22Rv1 (cell line): ENCODE measurements around the gene RASGEF1C.

Experiments used
- ZFX ChIP-seq: fragments of 450-650 bp; IDR thresholded peaks from 2 replicates; pipeline ENCODE4 v1.6.1; 2017; ENCODE audit warnings: antibody characterized with exemption, borderline replicate concordance
- TF ChIP-seq, protein P1 (sequence below): fragments of 450-650 bp; IDR thresholded peaks from 2 replicates; pipeline ENCODE4 v1.5.1; 2017; ENCODE audit warnings: mild to moderate bottlenecking

- TF ChIP-seq, protein P1, sequence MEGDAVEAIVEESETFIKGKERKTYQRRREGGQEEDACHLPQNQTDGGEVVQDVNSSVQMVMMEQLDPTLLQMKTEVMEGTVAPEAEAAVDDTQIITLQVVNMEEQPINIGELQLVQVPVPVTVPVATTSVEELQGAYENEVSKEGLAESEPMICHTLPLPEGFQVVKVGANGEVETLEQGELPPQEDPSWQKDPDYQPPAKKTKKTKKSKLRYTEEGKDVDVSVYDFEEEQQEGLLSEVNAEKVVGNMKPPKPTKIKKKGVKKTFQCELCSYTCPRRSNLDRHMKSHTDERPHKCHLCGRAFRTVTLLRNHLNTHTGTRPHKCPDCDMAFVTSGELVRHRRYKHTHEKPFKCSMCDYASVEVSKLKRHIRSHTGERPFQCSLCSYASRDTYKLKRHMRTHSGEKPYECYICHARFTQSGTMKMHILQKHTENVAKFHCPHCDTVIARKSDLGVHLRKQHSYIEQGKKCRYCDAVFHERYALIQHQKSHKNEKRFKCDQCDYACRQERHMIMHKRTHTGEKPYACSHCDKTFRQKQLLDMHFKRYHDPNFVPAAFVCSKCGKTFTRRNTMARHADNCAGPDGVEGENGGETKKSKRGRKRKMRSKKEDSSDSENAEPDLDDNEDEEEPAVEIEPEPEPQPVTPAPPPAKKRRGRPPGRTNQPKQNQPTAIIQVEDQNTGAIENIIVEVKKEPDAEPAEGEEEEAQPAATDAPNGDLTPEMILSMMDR: no peak
- TF ChIP-seq ZFX: no peak
These were observed 125.4 kb downstream of the RASGEF1C start for GRCh38 chr5:180083529-180084060.
